Ascending aorta (tissue), 2 donors: ENCODE results near the gene MAPK6. TPM values are rescaled to one million over a fixed set of nuclear protein-coding genes. Genes with fewer than 3 reads are reported as not detected.

Source experiments
- DNase-seq, 2 donors: peaks; one replicate each; pipeline ENCODE4 v3.0.0-alpha.2; 2019; ENCODE audit warnings: low spot score in 2 of 2
- H3K27ac ChIP-seq, 2 donors: fragments of 200-600 bp; sonication (generic); one replicate each; pipeline ENCODE4 v1.5.1; 2016 to 2017; ENCODE audit warnings: mild to moderate bottlenecking in 1 of 2
- H3K27me3 ChIP-seq: fragments of 200-600 bp; sonication (generic); one replicate; pipeline ENCODE4 v1.5.1; 2017
- H3K36me3 ChIP-seq, 2 donors: fragments of 200-600 bp; sonication (generic); one replicate each; pipeline ENCODE4 v1.5.1; 2016
- H3K4me1 ChIP-seq, 2 donors: fragments of 200-600 bp; sonication (generic); one replicate each; pipeline ENCODE4 v1.5.1; 2016 to 2017; ENCODE audit warnings: mild to moderate bottlenecking in 1 of 2
- H3K4me3 ChIP-seq, 2 donors: fragments of 200-600 bp; sonication (generic); one replicate each; pipeline ENCODE4 v1.5.1; 2016 to 2017; ENCODE audit warnings: mild to moderate bottlenecking in 1 of 2
- H3K9me3 ChIP-seq, 2 donors: fragments of 200-600 bp; sonication (generic); one replicate each; pipeline ENCODE4 v1.5.1; 2016
- CTCF ChIP-seq, 3 experiments: fragments of 200-600 bp in 2 of 3; fragments of 450-650 bp in 1 of 3; sonication (generic) in 2 of 3; IDR thresholded peaks; one replicate each; pipeline ENCODE4 v1.5.1; 2016 to 2019; ENCODE audit warnings: antibody characterized with exemption in 3 of 3, mild to moderate bottlenecking in 1 of 3, moderate library complexity in 1 of 3
- intact Hi-C: fragments of 100-400 bp; cut with DNase I; formaldehyde crosslinking; loops from one replicate; pipeline ENCODE4 v1.15.1; 2023
- total RNA-seq: library from RNA; depleted of rRNA; stranded (reverse); fragments of >200 nt; gene quantifications from one replicate; pipeline ENCODE4 v1.1.0, GENCODE V29; 2016

Gene MAPK6
- total RNA-seq, 1 donor from 2014 or later: 32.1 TPM

DNA sequence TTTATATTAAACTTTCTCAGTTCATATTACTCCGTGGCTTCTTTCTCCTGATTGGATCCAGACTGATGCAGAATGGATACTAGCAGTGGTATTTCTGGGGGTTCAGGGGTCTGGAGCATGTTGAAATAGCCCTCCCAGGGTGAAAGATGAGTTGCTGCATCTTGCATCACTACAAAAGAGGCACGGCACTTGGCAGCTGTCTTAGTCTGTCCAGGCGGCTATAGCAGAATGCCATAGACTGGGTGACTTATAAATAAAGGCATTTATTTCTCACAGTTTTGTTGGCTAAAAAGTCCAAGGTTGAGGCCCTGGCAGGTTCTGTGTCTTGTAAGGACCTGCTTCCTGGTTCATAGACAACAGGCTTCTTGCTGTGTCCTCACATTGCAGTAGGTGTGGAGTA, 94.2 kb downstream of the MAPK6 start:
- TF ChIP-seq CTCF (IDR thresholded peaks at IDR 0.05): no peak
- no peaks in the 10 kb centered on the region for H3K36me3 ChIP-seq
- peak in 1 of 2 donors; percentile 33 for DNase-seq
- no peaks in the 10 kb centered on the region for H3K27me3 ChIP-seq
- no peak overlapping the region for H3K27ac ChIP-seq
- no peaks in the 10 kb centered on the region for H3K9me3 ChIP-seq
- intact Hi-C loops: no loop called here
- no peak overlapping the region for H3K4me3 ChIP-seq
- H3K4me1 ChIP-seq: peaks cover 3% of the 10 kb centered on the region in 2 donors

DNA sequence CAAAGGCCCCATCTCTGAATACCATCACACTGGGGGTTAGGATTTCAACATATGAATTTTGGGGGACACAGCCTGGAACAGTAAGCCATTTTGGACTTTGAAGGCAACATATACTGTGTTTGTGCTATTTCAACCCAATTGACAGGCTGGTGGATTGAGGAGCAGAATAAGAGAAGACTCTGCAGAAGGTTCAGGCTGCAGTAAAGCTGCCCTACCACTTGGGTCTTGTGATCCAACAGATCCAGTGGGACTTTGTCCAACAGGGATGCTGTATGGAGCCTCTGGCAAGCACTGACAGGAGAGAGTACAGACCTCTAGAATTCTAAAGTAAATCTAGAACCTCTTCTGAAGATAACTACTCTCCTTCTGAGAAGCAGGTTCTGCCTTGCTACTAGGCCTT, 94.7 kb downstream of the MAPK6 start:
- intact Hi-C loops: no loop called here
- peaks cover 3% of the 10 kb centered on the region in 2 donors for H3K4me1 ChIP-seq
- no peak overlapping the region for H3K4me3 ChIP-seq
- no peaks in the 10 kb centered on the region for H3K9me3 ChIP-seq
- no peak overlapping the region for H3K27ac ChIP-seq
- no peaks in the 10 kb centered on the region for H3K36me3 ChIP-seq
- DNase-seq: peak in 1 of 2 donors; percentile 24
- no peaks in the 10 kb centered on the region for H3K27me3 ChIP-seq
- TF ChIP-seq CTCF (IDR thresholded peaks at IDR 0.05): no peak

GRCh38 chr15:52114261-52115055, 95.4 kb downstream of the MAPK6 start:
- intact Hi-C loops: no loop called here
- H3K27ac ChIP-seq: no peak overlapping the region
- H3K27me3 ChIP-seq: no peaks in the 10 kb centered on the region
- H3K36me3 ChIP-seq: no peaks in the 10 kb centered on the region
- no peak for TF ChIP-seq CTCF (IDR thresholded peaks at IDR 0.05)
- peak in 1 of 2 donors; percentile 30 for DNase-seq
- peaks cover 3% of the 10 kb centered on the region in 2 donors for H3K4me1 ChIP-seq
- H3K4me3 ChIP-seq: no peak overlapping the region
- no peaks in the 10 kb centered on the region for H3K9me3 ChIP-seq

GRCh38 chr15:52115598-52116427, 96.8 kb downstream of the MAPK6 start:
- intact Hi-C loops: no loop called here
- Histone ChIP-seq H3K36me3 (peaks cover 0 to 5% of the 10 kb centered on the region in 2 donors), H3K4me1 (peaks cover 3% of the 10 kb centered on the region in 2 donors), H3K4me3 (no peak overlapping the region), H3K9me3 (no peaks in the 10 kb centered on the region), H3K27ac (no peak overlapping the region), H3K27me3 (no peaks in the 10 kb centered on the region)
- no peak for TF ChIP-seq CTCF (IDR thresholded peaks at IDR 0.05)
- no peak for DNase-seq

Other genes starting within 250 kb of the MAPK6 start
- gene TMOD3, start 189.6 kb upstream of the MAPK6 start, total RNA-seq: 28.0 TPM
- gene LEO1, start 47.4 kb upstream of the MAPK6 start, total RNA-seq: 1.8 TPM
- gene BCL2L10, start 93.6 kb downstream of the MAPK6 start, total RNA-seq: not detected
- 8.8 TPM for gene GNB5, start 172.2 kb downstream of the MAPK6 start, total RNA-seq